ENCODE results near the gene TCF4. TPM values are rescaled to one million over a fixed set of nuclear protein-coding genes. Genes with fewer than 3 reads are reported as not detected.

TCF4 gene
- total and polyA plus RNA-seq, 2 experiments from 2014 or later, result 77.7 to 89.2 TPM

DNA sequence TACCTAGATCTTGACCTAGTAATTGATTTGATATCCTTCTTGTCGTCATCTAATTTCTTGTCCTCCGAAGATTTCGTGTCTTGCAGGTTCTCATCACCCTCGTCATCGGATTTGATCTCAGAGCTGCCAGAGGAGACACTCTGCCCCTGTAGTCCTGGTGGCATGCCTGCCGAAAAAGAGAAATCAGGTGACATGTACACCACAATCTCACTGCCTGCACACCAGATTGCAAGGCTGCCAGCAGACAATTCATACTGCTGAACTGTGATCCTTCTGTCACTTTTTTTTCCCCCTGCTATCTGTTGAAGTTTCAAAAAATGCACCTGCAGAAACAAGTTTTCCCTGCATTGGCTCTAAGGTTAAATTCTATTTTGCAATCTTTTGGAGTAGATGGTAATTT lies 355.5 kb downstream of the TCF4 start (continued):
- TF ChIP-seq, protein P1, sequence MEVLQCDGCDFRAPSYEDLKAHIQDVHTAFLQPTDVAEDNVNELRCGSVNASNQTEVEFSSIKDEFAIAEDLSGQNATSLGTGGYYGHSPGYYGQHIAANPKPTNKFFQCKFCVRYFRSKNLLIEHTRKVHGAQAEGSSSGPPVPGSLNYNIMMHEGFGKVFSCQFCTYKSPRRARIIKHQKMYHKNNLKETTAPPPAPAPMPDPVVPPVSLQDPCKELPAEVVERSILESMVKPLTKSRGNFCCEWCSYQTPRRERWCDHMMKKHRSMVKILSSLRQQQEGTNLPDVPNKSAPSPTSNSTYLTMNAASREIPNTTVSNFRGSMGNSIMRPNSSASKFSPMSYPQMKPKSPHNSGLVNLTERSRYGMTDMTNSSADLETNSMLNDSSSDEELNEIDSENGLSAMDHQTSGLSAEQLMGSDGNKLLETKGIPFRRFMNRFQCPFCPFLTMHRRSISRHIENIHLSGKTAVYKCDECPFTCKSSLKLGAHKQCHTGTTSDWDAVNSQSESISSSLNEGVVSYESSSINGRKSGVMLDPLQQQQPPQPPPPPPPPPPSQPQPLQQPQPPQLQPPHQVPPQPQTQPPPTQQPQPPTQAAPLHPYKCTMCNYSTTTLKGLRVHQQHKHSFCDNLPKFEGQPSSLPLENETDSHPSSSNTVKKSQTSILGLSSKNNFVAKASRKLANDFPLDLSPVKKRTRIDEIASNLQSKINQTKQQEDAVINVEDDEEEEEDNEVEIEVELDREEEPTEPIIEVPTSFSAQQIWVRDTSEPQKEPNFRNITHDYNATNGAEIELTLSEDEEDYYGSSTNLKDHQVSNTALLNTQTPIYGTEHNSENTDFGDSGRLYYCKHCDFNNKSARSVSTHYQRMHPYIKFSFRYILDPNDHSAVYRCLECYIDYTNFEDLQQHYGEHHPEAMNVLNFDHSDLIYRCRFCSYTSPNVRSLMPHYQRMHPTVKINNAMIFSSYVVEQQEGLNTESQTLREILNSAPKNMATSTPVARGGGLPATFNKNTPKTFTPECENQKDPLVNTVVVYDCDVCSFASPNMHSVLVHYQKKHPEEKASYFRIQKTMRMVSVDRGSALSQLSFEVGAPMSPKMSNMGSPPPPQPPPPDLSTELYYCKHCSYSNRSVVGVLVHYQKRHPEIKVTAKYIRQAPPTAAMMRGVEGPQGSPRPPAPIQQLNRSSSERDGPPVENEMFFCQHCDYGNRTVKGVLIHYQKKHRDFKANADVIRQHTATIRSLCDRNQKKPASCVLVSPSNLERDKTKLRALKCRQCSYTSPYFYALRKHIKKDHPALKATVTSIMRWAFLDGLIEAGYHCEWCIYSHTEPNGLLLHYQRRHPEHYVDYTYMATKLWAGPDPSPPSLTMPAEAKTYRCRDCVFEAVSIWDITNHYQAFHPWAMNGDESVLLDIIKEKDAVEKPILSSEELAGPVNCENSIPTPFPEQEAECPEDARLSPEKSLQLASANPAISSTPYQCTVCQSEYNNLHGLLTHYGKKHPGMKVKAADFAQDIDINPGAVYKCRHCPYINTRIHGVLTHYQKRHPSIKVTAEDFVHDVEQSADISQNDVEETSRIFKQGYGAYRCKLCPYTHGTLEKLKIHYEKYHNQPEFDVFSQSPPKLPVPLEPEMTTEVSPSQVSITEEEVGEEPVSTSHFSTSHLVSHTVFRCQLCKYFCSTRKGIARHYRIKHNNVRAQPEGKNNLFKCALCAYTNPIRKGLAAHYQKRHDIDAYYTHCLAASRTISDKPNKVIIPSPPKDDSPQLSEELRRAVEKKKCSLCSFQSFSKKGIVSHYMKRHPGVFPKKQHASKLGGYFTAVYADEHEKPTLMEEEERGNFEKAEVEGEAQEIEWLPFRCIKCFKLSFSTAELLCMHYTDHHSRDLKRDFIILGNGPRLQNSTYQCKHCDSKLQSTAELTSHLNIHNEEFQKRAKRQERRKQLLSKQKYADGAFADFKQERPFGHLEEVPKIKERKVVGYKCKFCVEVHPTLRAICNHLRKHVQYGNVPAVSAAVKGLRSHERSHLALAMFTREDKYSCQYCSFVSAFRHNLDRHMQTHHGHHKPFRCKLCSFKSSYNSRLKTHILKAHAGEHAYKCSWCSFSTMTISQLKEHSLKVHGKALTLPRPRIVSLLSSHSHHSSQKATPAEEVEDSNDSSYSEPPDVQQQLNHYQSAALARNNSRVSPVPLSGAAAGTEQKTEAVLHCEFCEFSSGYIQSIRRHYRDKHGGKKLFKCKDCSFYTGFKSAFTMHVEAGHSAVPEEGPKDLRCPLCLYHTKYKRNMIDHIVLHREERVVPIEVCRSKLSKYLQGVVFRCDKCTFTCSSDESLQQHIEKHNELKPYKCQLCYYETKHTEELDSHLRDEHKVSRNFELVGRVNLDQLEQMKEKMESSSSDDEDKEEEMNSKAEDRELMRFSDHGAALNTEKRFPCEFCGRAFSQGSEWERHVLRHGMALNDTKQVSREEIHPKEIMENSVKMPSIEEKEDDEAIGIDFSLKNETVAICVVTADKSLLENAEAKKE (CRISPR knock-in tag; IDR thresholded peaks at IDR 0.05), result no peak
- no peak for TF ChIP-seq STAT1 (IDR thresholded peaks at IDR 0.05; ENCODE audit: unreplicated experiment)
- no peak for TF ChIP-seq CREB1 (CRISPR knock-in tag; IDR thresholded peaks at IDR 0.05; ENCODE audit: low read depth)

DNA sequence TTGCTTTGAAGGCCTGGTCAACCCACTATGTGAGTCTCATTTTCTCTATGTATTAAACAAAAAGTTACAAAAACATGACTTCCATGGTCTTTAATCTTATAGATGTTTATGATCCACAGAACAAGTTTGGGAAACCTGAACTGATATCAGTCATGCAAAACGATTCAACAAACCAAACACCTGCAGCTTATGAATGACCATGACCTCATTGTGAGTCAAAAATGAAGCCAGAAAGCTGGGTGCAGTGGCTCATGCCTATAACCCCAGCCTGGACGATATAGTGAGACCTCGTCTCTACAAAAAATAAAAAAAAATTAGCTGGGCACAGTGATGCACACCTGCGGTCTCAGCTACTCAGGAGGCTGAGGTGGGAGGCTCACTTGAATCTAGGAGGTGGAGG lies 358.3 kb downstream of the TCF4 start:
- H3K27ac ChIP-seq (ENCODE audit: low read depth), result no peak overlapping the region
- no peaks in the 10 kb centered on the region for H3K9me2 ChIP-seq (ENCODE audit: insufficient read depth)
- H3K9me3 Mint-ChIP-seq, result no peaks in the 10 kb centered on the region
- ATAC-seq (no peak), DNase-seq (ENCODE audit: low spot score) (no peak)
- no peaks in the 10 kb centered on the region for H3F3A ChIP-seq (replicated peaks; ENCODE audit: low read depth)
- H3K4me3 ChIP-seq, result no peak overlapping the region
- no peaks in the 10 kb centered on the region; the same call in 1 of the 2 replicates for H4K20me1 ChIP-seq (replicated peaks; ENCODE audit: insufficient read depth)
- no peak overlapping the region for H3K27ac Mint-ChIP-seq
- no peak overlapping the region for H3K4me3 Mint-ChIP-seq
- H3K27me3 Mint-ChIP-seq (ENCODE audit: insufficient read depth, low read depth, poor library complexity), result peaks cover 2% of the 10 kb centered on the region
- H3K27me3 ChIP-seq (ENCODE audit: insufficient read depth), result no peaks in the 10 kb centered on the region
- H3K36me3 Mint-ChIP-seq (ENCODE audit: low read depth), result peaks cover 71% of the 10 kb centered on the region
- H2AFZ ChIP-seq, result no peak overlapping the region
- H3K4me2 ChIP-seq, result no peak overlapping the region
- no peaks in the 10 kb centered on the region; the same call in 1 of the 2 replicates for H3K79me2 ChIP-seq (replicated peaks; ENCODE audit: insufficient read depth)
- H3K4me1 Mint-ChIP-seq, result peaks cover 11% of the 10 kb centered on the region
- peaks cover 18% of the 10 kb centered on the region for H3K36me3 ChIP-seq (ENCODE audit: insufficient read depth)
- H3K4me1 ChIP-seq (ENCODE audit: insufficient read depth), result peaks cover 8% of the 10 kb centered on the region
- TF ChIP-seq NANOG (IDR thresholded peaks at IDR 0.05; ENCODE audit: borderline replicate concordance) (no peak), ZNF331 (CRISPR knock-in tag; IDR thresholded peaks at IDR 0.05; ENCODE audit: low read depth) (no peak), CREB1 (CRISPR knock-in tag; IDR thresholded peaks at IDR 0.05; ENCODE audit: low read depth) (no peak), JUNB (IDR thresholded peaks at IDR 0.05; ENCODE audit: unreplicated experiment) (no peak), ZNF114 (CRISPR knock-in tag; IDR thresholded peaks at IDR 0.05) (no peak)
- TF ChIP-seq, protein P1 (CRISPR knock-in tag; IDR thresholded peaks at IDR 0.05), result no peak
- TF ChIP-seq, protein P2, sequence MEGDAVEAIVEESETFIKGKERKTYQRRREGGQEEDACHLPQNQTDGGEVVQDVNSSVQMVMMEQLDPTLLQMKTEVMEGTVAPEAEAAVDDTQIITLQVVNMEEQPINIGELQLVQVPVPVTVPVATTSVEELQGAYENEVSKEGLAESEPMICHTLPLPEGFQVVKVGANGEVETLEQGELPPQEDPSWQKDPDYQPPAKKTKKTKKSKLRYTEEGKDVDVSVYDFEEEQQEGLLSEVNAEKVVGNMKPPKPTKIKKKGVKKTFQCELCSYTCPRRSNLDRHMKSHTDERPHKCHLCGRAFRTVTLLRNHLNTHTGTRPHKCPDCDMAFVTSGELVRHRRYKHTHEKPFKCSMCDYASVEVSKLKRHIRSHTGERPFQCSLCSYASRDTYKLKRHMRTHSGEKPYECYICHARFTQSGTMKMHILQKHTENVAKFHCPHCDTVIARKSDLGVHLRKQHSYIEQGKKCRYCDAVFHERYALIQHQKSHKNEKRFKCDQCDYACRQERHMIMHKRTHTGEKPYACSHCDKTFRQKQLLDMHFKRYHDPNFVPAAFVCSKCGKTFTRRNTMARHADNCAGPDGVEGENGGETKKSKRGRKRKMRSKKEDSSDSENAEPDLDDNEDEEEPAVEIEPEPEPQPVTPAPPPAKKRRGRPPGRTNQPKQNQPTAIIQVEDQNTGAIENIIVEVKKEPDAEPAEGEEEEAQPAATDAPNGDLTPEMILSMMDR (conservative IDR thresholded peaks at IDR 0.05; ENCODE audit: low read depth in 2 of 2), result no peak

Data from GM23338 (cell line).